NB4 (cell line): Measurements from ENCODE around the gene GPR50.

Experiments used
- MYC ChIP-seq: IDR thresholded peaks from 2 replicates; pipeline ENCODE4 v1.6.1; 2011; ENCODE audit warnings: low read depth, low read length
- POLR2A ChIP-seq: IDR thresholded peaks from 2 replicates; pipeline ENCODE4 v1.6.1; 2011; ENCODE audit warnings: mild to moderate bottlenecking; ENCODE audit not compliant: insufficient read length; ENCODE audit errors: extremely low read depth
- TF ChIP-seq, protein P1 (sequence below): IDR thresholded peaks from one replicate; pipeline ENCODE4 v1.5.1; 2012; ENCODE audit warnings: low read depth, low read length
- TF ChIP-seq, protein P2 (sequence below): IDR thresholded peaks from 2 replicates; pipeline ENCODE4 v1.6.1; 2011; ENCODE audit warnings: low read depth, low read length

DNA sequence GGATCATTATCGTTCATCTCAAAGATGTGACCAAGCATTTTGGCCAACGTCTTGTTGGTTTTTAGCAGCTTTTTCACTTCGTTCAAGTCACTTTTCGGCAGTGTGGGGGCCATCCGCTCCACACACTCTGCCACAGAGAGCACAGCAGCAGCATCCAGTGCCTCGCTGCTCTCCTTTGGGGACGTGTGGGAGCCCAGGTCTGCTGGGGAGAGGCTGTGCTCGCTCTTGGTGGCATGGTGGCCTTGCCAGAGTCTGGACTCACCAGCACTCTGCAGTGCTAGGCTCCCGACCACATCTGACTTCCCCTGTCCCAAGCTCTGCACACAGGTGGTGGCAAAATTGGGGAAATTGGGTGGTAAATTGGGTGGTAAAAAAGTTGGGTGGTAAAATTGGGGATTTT is 50.6 kb downstream of the GPR50 start:
- TF ChIP-seq, protein P1, sequence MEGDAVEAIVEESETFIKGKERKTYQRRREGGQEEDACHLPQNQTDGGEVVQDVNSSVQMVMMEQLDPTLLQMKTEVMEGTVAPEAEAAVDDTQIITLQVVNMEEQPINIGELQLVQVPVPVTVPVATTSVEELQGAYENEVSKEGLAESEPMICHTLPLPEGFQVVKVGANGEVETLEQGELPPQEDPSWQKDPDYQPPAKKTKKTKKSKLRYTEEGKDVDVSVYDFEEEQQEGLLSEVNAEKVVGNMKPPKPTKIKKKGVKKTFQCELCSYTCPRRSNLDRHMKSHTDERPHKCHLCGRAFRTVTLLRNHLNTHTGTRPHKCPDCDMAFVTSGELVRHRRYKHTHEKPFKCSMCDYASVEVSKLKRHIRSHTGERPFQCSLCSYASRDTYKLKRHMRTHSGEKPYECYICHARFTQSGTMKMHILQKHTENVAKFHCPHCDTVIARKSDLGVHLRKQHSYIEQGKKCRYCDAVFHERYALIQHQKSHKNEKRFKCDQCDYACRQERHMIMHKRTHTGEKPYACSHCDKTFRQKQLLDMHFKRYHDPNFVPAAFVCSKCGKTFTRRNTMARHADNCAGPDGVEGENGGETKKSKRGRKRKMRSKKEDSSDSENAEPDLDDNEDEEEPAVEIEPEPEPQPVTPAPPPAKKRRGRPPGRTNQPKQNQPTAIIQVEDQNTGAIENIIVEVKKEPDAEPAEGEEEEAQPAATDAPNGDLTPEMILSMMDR, result no peak
- TF ChIP-seq POLR2A (no peak), MYC (no peak)
- TF ChIP-seq, protein P2, sequence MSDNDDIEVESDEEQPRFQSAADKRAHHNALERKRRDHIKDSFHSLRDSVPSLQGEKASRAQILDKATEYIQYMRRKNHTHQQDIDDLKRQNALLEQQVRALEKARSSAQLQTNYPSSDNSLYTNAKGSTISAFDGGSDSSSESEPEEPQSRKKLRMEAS, result no peak
